ENCODE data around the gene RIPPLY1. TPM values are rescaled to one million over a fixed set of nuclear protein-coding genes. Genes with fewer than 3 reads are reported as not detected.

The RIPPLY1 gene
- total RNA-seq, 1 experiment from 2014 or later, result not detected

- Histone ChIP-seq H4K20me1 (ENCODE audit: insufficient read depth) (no peaks in the 10 kb centered on the region), H3K27ac (no peak overlapping the region), H3K4me3 (no peak overlapping the region), H3K9me3 (ENCODE audit: insufficient read depth, low read depth) (no peaks in the 10 kb centered on the region), H3F3A (ENCODE audit: insufficient read depth, low read depth) (no peaks in the 10 kb centered on the region), H3K27me3 (ENCODE audit: insufficient read depth, low read depth) (no peaks in the 10 kb centered on the region), H3K79me2 (ENCODE audit: low read depth) (no peaks in the 10 kb centered on the region), H2AFZ (no peak overlapping the region), H3K36me3 (ENCODE audit: low read depth) (no peaks in the 10 kb centered on the region), H3K9me2 (ENCODE audit: insufficient read depth) (no peaks in the 10 kb centered on the region), H3K4me2 (no peak overlapping the region), H3K4me1 (replicated peaks; ENCODE audit: insufficient read depth) (peaks cover 24% of the 10 kb centered on the region)
- no peak for TF ChIP-seq EZH2 (IDR thresholded peaks at IDR 0.05; ENCODE audit: low read depth)
- no peak for TF ChIP-seq CTCF (conservative IDR thresholded peaks at IDR 0.05)
- DNase-seq, result no peak
- ChIA-PET POLR2A (ENCODE audit: unreplicated experiment) (no interaction called here), CTCF (no interaction called here)
- intact Hi-C loops (cut with micrococcal nuclease; ENCODE audit: unreplicated experiment), result no loop called here
- BruUV-seq (replicated peaks), result no TSS peak
These were observed 1.3 kb downstream of the RIPPLY1 start for GRCh38 chrX:106901781-106902219.

GRCh38 chrX:106901341-106901740 lies 1.8 kb downstream of the RIPPLY1 start:
- Histone ChIP-seq H2AFZ (no peak overlapping the region), H3K4me1 (replicated peaks; ENCODE audit: insufficient read depth) (peaks cover 22% of the 10 kb centered on the region), H3K4me2 (no peak overlapping the region), H3K9me3 (ENCODE audit: insufficient read depth, low read depth) (no peaks in the 10 kb centered on the region), H3K4me3 (no peak overlapping the region), H3K27me3 (ENCODE audit: insufficient read depth, low read depth) (no peaks in the 10 kb centered on the region), H3K79me2 (ENCODE audit: low read depth) (no peaks in the 10 kb centered on the region), H4K20me1 (ENCODE audit: insufficient read depth) (no peaks in the 10 kb centered on the region), H3K27ac (no peak overlapping the region), H3K36me3 (ENCODE audit: low read depth) (no peaks in the 10 kb centered on the region), H3F3A (ENCODE audit: insufficient read depth, low read depth) (no peaks in the 10 kb centered on the region), H3K9me2 (ENCODE audit: insufficient read depth) (no peaks in the 10 kb centered on the region)
- POLR2A ChIA-PET (ENCODE audit: unreplicated experiment), result no interaction called here
- TF ChIP-seq EZH2 (IDR thresholded peaks at IDR 0.05; ENCODE audit: low read depth) (no peak), CTCF (conservative IDR thresholded peaks at IDR 0.05) (no peak)
- DNase-seq, result no peak
- BruUV-seq (replicated peaks), result no TSS peak
- CTCF ChIA-PET, result no interaction called here
- intact Hi-C loops (cut with micrococcal nuclease; ENCODE audit: unreplicated experiment), result no loop called here

- Histone ChIP-seq H3K27me3 (ENCODE audit: insufficient read depth, low read depth) (no peaks in the 10 kb centered on the region), H4K20me1 (ENCODE audit: insufficient read depth) (no peaks in the 10 kb centered on the region), H3K27ac (no peak overlapping the region), H3K9me2 (ENCODE audit: insufficient read depth) (no peaks in the 10 kb centered on the region), H2AFZ (no peak overlapping the region), H3K4me2 (no peak overlapping the region), H3K79me2 (ENCODE audit: low read depth) (no peaks in the 10 kb centered on the region), H3K4me3 (no peak overlapping the region), H3K4me1 (replicated peaks; ENCODE audit: insufficient read depth) (peaks cover 36% of the 10 kb centered on the region), H3K9me3 (ENCODE audit: insufficient read depth, low read depth) (no peaks in the 10 kb centered on the region), H3F3A (ENCODE audit: insufficient read depth, low read depth) (peaks cover 7% of the 10 kb centered on the region; the same call in 1 of the 2 replicates), H3K36me3 (ENCODE audit: low read depth) (no peaks in the 10 kb centered on the region)
- no TSS peak for BruUV-seq (replicated peaks)
- POLR2A ChIA-PET (ENCODE audit: unreplicated experiment), result no interaction called here
- CTCF ChIA-PET, result interaction anchor here (0.6 kb wide), 1 partner anchor 65 kb away, joined by 7 read pairs; no protein-coding TSS in a partner anchor
- intact Hi-C loops (cut with micrococcal nuclease; ENCODE audit: unreplicated experiment), result loop anchor here (5.0 to 10.0 kb wide), 5 partner anchors 97 to 1172 kb away; partner anchors contain the start of gene RBM41
- TF ChIP-seq EZH2 (IDR thresholded peaks at IDR 0.05; ENCODE audit: low read depth) (no peak), CTCF (conservative IDR thresholded peaks at IDR 0.05) (no peak)
- DNase-seq, result no peak
These were observed 3.3 kb downstream of the RIPPLY1 start for GRCh38 chrX:106899841-106900240.

Measured in PC-9 (cell line).